Transverse colon (tissue), 4 donors: ENCODE data around the gene IL1R1. TPM values are rescaled to one million over a fixed set of nuclear protein-coding genes. Genes with fewer than 3 reads are reported as not detected.

Source experiments
- DNase-seq: peaks from one replicate; pipeline ENCODE4 v3.0.0-alpha.2; 2019
- H3K27ac ChIP-seq, 4 donors: fragments of 200-600 bp; sonication (generic); 2 replicates each; pipeline ENCODE4 v1.5.1; 2016 to 2018; ENCODE audit warnings: inconsistent platforms in 4 of 4
- H3K27me3 ChIP-seq: fragments of 200-600 bp; sonication (generic); 2 replicates; pipeline ENCODE4 v1.5.1; 2017; ENCODE audit warnings: inconsistent platforms
- H3K36me3 ChIP-seq, 4 donors: fragments of 200-600 bp; sonication (generic); 2 replicates each; pipeline ENCODE4 v1.5.1; 2017 to 2019; ENCODE audit warnings: inconsistent platforms in 4 of 4
- H3K4me1 ChIP-seq, 4 donors: fragments of 200-600 bp; sonication (generic); 2 replicates each; pipeline ENCODE4 v1.5.1; 2017 to 2020; ENCODE audit warnings: inconsistent platforms in 4 of 4
- H3K4me3 ChIP-seq, 4 donors: fragments of 200-600 bp; sonication (generic); 1 replicate in 1 of 4; 2 replicates in 3 of 4; pipeline versions ENCODE4 v1.5.1 to v1.6.1; 2017 to 2019; ENCODE audit warnings: inconsistent platforms in 4 of 4
- H3K9me3 ChIP-seq, 2 donors: fragments of 200-600 bp; sonication (generic); 2 replicates each; pipeline ENCODE4 v1.5.1; 2017 to 2019; ENCODE audit warnings: inconsistent platforms in 2 of 2
- CTCF ChIP-seq, 5 experiments: fragments of 200-600 bp in 3 of 5; fragments of 450-650 bp in 2 of 5; sonication (generic) in 3 of 5; IDR thresholded peaks; 1 replicate in 2 of 5; 2 replicates in 3 of 5; pipeline ENCODE4 v1.5.1; 2016 to 2017; ENCODE audit warnings: antibody characterized with exemption in 5 of 5, inconsistent platforms in 3 of 5, mild to moderate bottlenecking in 2 of 5, moderate library complexity in 1 of 5
- EP300 ChIP-seq: sonication (generic); formaldehyde crosslinking; IDR thresholded peaks from one replicate; pipeline ENCODE4 v1.6.1; 2017; ENCODE audit warnings: antibody characterized with exemption, low read depth
- POLR2A ChIP-seq: fragments of 450-650 bp; IDR thresholded peaks from one replicate; pipeline ENCODE4 v1.6.1; 2016; ENCODE audit warnings: antibody characterized with exemption, mild to moderate bottlenecking, moderate library complexity
- POLR2AphosphoS5 ChIP-seq, 3 donors: sonication (generic); formaldehyde crosslinking; IDR thresholded peaks; one replicate each; pipeline ENCODE4 v1.6.1; 2016; ENCODE audit warnings: antibody characterized with exemption in 3 of 3
- WGBS, 2 donors: methylation state at CpG; one replicate each; pipeline ENCODE4 v1.1.5; 2018; ENCODE audit warnings: low coverage in 1 of 2; 5-methylcytosine and 5-hydroxymethylcytosine counted together
- in situ Hi-C, 4 donors: fragments of 200-750 bp; cut with MboI; loops; one replicate each; pipeline versions ENCODE4 v1.15.0 to v1.15.1; 2017; ENCODE audit warnings: low sequenced_read_pairs in 3 of 4, low pct_ligation_motif_present in 1 of 4, low pct_unique_long_range_greater_than_20kb in 1 of 4
- intact Hi-C: fragments of 100-400 bp; cut with DNase I; formaldehyde crosslinking; loops from one replicate; pipeline ENCODE4 v1.15.1; 2023; ENCODE audit warnings: low total_unique reads
- total RNA-seq, 4 donors: library from RNA; depleted of rRNA; stranded (reverse); fragments of >200 nt; gene quantifications; one replicate each; pipeline ENCODE4 v1.1.0, GENCODE V29; 2016

IL1R1 gene
- total RNA-seq, 4 donors from 2014 or later, result 20.2 to 58.0 (median 36.2) TPM

DNA sequence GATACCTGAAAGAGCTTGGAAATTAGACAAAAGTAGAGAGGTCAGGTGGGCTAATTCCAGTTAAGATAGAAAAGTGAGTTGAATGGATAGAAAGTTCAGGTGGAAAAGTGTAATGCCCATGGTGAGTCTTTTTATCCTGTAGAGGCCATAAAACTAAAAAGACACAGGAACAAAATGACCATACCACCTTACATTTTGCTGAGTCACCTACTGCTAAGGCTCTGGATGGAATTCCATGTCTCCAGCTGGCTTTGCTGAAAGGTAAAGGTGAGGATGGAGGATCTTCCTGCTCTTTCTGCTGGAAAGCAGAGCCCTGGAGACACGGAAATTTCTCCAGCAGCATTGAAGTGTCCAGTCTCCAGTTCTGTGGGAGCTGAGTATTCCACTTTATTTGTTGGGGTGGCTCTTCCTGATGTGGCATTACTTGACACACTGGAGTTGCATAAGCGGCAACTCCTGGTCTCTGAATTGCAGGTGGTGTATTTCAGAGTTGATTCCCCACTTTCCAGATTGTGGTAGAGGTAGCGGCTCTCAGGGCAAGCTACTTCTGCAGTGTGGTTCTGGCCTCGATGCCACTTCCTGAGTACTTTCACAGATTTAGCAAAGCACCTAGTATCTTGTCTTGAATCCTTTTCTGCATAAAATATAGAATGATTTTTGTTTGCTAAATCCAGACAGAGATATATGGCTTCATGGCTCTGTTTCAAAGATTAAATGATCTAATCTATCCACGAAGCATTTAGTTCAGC, 55.0 kb downstream of the IL1R1 start:
- intact Hi-C loops (no loop called here), in situ Hi-C loops (no loop called here)
- WGBS, 2 donors, result 72 to 83% methylated on average over 2 to 5 of the region's 5 CpGs
- no peak overlapping the region for H3K4me3 ChIP-seq
- no peaks in the 10 kb centered on the region for H3K27me3 ChIP-seq
- H3K36me3 ChIP-seq, result no peaks in the 10 kb centered on the region
- no peaks in the 10 kb centered on the region for H3K4me1 ChIP-seq
- TF ChIP-seq EP300, result no peak
- TF ChIP-seq POLR2A, result no peak
- no peak for TF ChIP-seq CTCF (IDR thresholded peaks at IDR 0.05)
- TF ChIP-seq POLR2AphosphoS5 (IDR thresholded peaks at IDR 0.05), result no peak
- H3K9me3 ChIP-seq, result no peaks in the 10 kb centered on the region
- DNase-seq, result no peak
- H3K27ac ChIP-seq, result no peak overlapping the region

DNA sequence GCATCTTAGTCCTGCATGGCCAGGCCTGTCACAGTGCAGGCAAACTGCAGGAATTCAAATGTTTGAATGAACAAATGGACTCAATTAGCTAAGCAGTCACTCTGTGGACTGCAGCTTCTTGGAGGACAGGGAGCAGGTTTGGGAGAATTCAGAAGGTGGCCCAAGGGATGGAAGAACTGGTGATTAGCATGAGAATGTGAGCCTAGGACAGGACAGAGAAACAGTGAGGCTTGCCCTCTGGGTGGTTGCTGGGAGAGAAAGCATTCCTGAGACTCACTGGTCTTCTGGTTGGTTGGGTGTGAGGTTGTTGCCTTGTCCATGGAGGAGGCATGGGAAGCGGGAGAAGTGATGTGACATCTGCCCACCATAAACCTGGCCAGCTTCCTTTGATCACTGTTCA, 58.0 kb downstream of the IL1R1 start:
- no peak overlapping the region for H3K27ac ChIP-seq
- H3K36me3 ChIP-seq, result no peaks in the 10 kb centered on the region
- H3K4me3 ChIP-seq, result no peak overlapping the region
- intact Hi-C loops, result no loop called here
- no peak for TF ChIP-seq EP300
- TF ChIP-seq POLR2A, result no peak
- no peaks in the 10 kb centered on the region for H3K27me3 ChIP-seq
- H3K9me3 ChIP-seq, result no peaks in the 10 kb centered on the region
- DNase-seq, result no peak
- in situ Hi-C loops, result no loop called here
- no peaks in the 10 kb centered on the region for H3K4me1 ChIP-seq
- 94 to 100% methylated on average over 1 of the region's 1 CpG for WGBS, 2 donors

- TF ChIP-seq POLR2A, result no peak
- no peak for TF ChIP-seq CTCF (IDR thresholded peaks at IDR 0.05)
- no peaks in the 10 kb centered on the region for H3K27me3 ChIP-seq
- H3K9me3 ChIP-seq, result no peaks in the 10 kb centered on the region
- H3K4me3 ChIP-seq, result no peak overlapping the region
- in situ Hi-C loops, result no loop called here
- H3K4me1 ChIP-seq, result no peaks in the 10 kb centered on the region
- no peak for DNase-seq
- H3K36me3 ChIP-seq, result no peaks in the 10 kb centered on the region
- H3K27ac ChIP-seq, result no peak overlapping the region
- intact Hi-C loops, result no loop called here
Measured at GRCh38 chr2:102204638-102205037, 62.1 kb downstream of the IL1R1 start.

GRCh38 chr2:102206666-102207341, 64.3 kb downstream of the IL1R1 start:
- no peaks in the 10 kb centered on the region for H3K27me3 ChIP-seq
- no peaks in the 10 kb centered on the region for H3K9me3 ChIP-seq
- H3K27ac ChIP-seq, result no peak overlapping the region
- no peak for DNase-seq
- 69% methylated on average over 5 of the region's 5 CpGs; no CpG with 5 or more reads in 1 of the 2 donors for WGBS, 2 donors
- H3K36me3 ChIP-seq, result no peaks in the 10 kb centered on the region
- H3K4me3 ChIP-seq, result no peak overlapping the region
- intact Hi-C loops, result no loop called here
- no peak for TF ChIP-seq EP300
- no peak for TF ChIP-seq POLR2A
- no peak for TF ChIP-seq CTCF (IDR thresholded peaks at IDR 0.05)
- TF ChIP-seq POLR2AphosphoS5 (IDR thresholded peaks at IDR 0.05), result no peak
- H3K4me1 ChIP-seq, result no peaks in the 10 kb centered on the region
- in situ Hi-C loops, result no loop called here
